Ureter (tissue), 1 donor: ENCODE data around the gene CDK19. TPM values are rescaled to one million over a fixed set of nuclear protein-coding genes. Genes with fewer than 3 reads are reported as not detected.

ENCODE experiments used
- DNase-seq: peaks from one replicate; pipeline ENCODE4 v3.0.0-alpha.2; 2020; ENCODE audit warnings: low spot score
- total RNA-seq: library from RNA; stranded (reverse); gene quantifications from one replicate; pipeline ENCODE4 v1.2.4, GENCODE V29; 2023
- donor health status: DM: yes; HTN: yes; CAD: no.

CDK19 gene
- total RNA-seq, 1 donor from 2014 or later = 12.4 TPM

- DNase-seq = no peak
Measured at GRCh38 chr6:110575925-110576463, 239.3 kb downstream of the CDK19 start.

GRCh38 chr6:110574817-110575216 lies 240.5 kb downstream of the CDK19 start:
- DNase-seq = no peak

DNA sequence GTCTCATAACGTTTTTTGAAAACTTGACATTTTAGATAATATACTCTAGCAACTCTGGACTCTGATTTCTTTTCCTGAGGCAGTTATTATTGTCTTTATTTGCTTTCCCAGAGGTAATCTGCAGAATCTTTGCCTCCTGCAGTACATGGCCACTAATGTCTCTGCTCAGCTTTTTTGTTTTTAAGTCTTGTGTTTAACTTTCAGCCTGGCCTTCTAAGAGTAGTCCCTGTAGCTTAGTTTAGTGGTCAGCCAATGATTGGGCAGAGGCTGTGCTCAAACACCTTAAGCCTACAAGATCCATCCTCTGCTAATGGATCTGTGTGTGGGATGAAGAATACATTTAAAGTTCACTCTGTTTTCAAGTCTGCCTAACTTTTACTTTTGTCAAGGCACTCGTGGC lies 241.7 kb downstream of the CDK19 start:
- DNase-seq = no peak

- no peak for DNase-seq
Measured at GRCh38 chr6:110573136-110573535, 242.1 kb downstream of the CDK19 start.

DNA sequence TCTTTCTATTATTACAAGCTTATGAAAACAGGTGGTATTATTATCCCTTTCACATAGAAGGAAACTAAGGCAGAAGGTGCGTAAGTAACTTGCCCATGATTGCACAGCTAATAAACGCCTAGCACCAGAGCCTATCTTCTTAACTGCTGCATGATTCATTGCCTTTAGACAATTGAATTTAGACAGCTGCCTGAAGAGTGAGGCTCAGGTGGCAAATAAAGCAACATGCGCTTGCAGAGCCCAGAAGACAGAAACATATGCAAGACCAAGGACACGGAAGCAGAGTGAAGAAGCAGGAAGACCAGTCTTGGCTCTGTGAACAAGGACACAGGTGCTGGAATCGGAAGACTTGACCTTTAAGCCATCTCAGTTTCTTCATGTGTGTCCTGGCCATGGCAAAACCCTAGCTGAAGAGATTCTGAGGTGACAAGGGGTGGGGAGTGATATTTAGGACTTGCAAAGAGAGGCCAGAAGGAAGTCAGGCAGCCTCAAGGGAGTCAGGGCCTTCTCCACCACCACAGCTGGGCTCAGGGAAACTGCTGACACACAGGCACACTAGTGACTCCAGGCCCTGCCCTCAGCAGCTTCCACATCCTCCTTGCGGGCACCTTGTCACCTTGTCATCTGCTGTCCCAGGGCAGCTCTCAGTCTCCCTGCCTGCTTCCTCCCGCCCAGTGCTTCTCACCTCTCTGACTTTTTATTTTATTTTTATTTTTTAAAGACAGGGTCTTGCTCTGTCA lies 247.1 kb downstream of the CDK19 start:
- DNase-seq = no peak

DNA sequence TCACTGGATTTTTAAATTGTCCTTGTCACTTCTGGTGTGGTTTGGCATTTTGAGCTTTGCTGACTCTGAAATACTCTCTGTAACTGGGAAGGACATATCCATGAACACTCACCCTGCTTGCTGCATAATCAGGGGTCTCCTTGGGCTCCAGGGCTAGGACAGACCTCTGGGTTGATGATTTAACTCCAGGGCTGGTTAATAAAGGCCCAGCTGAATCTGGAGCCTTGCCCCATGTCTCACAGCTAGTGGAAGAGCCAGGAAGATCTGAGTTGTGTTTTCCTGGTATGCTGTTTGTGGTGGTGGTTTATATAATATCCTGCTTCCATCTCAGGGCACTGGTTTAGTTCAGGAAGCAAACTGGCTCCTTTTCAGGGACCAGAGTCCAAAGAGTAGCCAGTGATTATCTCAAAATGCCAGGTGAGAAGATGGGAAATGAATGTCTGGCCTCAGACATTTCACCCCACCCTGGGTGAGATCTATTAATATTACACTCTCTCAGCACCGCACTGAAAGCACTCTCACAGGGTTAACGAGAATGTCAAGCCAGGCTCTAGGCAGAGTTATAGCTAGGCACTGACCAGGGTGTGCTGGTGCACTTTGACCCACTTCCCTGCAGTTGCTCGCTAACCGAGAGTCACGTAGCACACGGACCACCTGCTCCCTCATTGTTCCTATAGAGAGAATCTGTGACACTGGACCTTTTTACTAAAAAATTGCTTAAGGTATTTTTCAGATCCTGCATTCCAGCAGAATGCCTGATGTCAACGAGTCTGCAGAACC lies 248.7 kb downstream of the CDK19 start:
- no peak for DNase-seq

- DNase-seq = no peak
Measured at GRCh38 chr6:110564703-110565421, 250.4 kb downstream of the CDK19 start.

DNA sequence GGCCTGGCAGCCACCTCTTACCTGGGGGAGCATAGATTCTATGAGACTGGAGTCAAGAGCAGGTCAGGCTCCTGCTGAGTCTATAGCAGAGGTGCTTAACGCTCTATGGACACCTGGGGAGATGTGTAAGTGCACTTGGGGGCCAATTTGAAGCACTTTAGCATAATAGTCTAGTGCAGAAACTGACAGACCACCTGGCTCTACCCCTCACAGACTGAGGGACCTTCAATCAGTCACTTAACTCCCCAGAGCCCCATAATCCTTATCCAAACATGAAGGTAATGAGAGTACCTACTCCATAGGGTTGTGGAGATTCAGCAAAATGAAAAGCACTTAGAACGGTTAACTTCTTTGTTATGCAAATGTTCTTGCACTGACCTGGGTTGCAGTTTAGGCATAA lies 251.6 kb downstream of the CDK19 start:
- no peak for DNase-seq

DNA sequence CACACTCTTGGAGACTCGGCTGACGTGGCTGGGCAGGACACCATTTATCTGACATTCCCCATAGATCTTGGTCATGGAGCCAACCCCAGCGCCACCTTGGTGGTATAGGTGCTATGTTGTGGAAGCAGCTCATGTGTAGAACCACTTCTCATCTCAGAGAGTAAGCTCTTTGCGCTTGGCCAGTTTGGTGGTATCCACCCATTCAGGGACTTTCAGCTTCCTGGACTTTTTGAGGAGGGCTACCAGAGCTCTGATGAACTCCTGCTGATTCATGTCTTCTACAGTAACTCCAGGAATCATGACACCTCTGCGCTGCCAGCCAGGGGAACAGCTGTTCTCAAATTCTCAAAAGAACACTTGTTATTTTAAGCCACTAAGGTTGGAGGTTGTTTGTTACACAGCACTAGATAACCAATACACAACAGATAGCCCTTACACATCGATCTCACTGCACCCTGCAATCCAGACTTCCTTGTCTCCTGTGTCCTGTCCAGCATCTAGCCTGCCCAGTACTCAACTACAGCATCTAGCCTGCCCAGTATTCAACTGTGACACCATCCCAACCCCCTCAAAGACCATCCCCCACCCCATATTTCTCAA lies 252.9 kb downstream of the CDK19 start:
- DNase-seq = no peak

DNA sequence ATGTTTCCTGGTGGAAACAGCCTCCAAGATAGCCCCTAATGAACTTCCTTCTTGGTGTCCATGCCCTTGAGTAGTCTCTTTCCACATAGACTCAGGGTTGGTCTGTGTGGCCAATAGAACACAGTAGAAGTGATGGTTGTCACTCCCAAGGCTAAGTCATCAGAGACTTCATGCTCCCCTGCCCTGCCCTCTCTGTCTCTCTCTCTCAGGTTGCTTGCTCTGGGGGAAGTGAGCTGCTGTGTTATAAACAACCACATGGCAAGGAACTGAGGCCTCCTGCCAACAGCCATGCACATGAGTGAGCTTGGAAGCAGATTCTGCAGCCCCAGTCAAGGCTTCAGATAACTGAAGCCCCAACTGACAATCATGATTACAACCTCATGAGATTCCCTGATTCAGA lies 253.6 kb downstream of the CDK19 start:
- no peak for DNase-seq

GRCh38 chr6:110561008-110561396 lies 254.3 kb downstream of the CDK19 start:
- no peak for DNase-seq

DNA sequence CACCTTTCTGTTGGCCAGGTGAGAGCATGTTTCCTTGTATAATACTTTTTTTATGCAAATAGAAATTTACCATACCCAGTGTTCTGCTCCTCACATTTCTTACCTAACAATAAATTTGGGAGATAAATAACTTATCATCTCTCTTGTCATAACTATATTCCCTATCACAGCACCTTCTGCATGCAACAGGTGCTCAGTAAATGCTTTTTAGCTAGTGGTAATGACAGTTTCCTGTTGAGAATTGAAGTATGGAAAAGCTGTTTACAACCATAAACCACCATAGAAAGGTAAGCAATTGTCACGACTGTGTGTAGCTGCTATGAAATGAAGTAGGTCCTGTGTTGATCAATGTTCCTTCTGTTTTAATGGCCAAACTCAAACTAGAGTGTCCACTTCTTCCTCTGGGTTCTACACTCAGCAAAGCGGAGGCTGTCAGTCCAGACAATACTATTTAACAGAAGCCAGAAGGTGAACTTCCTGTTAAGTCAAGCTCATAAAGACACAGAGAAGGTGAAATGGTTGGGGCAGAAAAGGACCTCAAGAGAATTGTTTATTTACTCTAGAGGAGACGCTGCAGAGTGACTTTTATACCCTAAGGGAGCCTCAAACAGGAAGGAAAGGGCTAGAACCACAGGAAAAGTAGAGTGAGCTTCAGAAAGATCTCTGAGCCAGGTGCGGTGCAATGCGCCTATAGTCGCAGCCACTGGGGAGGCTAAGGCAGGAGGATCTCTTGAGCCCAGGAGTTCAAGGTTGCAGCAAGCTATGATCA lies 254.8 kb downstream of the CDK19 start:
- DNase-seq = no peak

Other genes starting within 250 kb of the CDK19 start
- gene AMD1, start 59.3 kb upstream of the CDK19 start, total RNA-seq = 63.6 TPM
- 70.8 TPM for gene GTF3C6, start 143.2 kb upstream of the CDK19 start, total RNA-seq
- 33.0 TPM for gene RPF2, start 166.6 kb upstream of the CDK19 start, total RNA-seq